Mesenchymal stem cell (in vitro differentiated cells and primary cell): ENCODE data around the gene TIMM13.

Source experiments
- DNase-seq: peaks from one replicate; pipeline ENCODE4 v3.0.0-alpha.2; 2013
- H2AFZ ChIP-seq: one replicate; pipeline ENCODE4 v1.6.1; 2013; ENCODE audit warnings: low read depth, mild to moderate bottlenecking, control low read depth, inconsistent platforms, low read length, moderate library complexity
- H2AK5ac ChIP-seq: 2 replicates; pipeline ENCODE4 v1.6.1; 2013; ENCODE audit warnings: low read length, moderate library complexity, mild to moderate bottlenecking, inconsistent platforms; ENCODE audit not compliant: severe bottlenecking
- H2BK120ac ChIP-seq: one replicate; pipeline ENCODE4 v1.6.1; 2013; ENCODE audit warnings: low read depth, mild to moderate bottlenecking, inconsistent platforms, low read length, moderate library complexity
- H2BK12ac ChIP-seq, 2 experiments: one replicate each; pipeline ENCODE4 v1.6.1; 2013; ENCODE audit warnings: inconsistent platforms in 2 of 2, low read length in 2 of 2, mild to moderate bottlenecking in 2 of 2, moderate library complexity in 2 of 2, control low read depth in 1 of 2
- H2BK15ac ChIP-seq: one replicate; pipeline ENCODE4 v1.6.1; 2013; ENCODE audit warnings: mild to moderate bottlenecking, low read depth, inconsistent platforms; ENCODE audit not compliant: poor library complexity, severe bottlenecking
- H2BK5ac ChIP-seq: 2 replicates; pipeline ENCODE4 v1.6.1; 2013; ENCODE audit warnings: low read depth, mild to moderate bottlenecking, low read length, control low read depth, inconsistent platforms; ENCODE audit not compliant: poor library complexity, severe bottlenecking
- H3K14ac ChIP-seq, 2 experiments: one replicate each; pipeline ENCODE4 v1.6.1; 2013; ENCODE audit warnings: inconsistent platforms in 2 of 2, low read length in 2 of 2, control low read depth in 1 of 2, mild to moderate bottlenecking in 1 of 2, moderate library complexity in 1 of 2
- H3K18ac ChIP-seq, 2 experiments: one replicate each; pipeline ENCODE4 v1.6.1; 2013; ENCODE audit warnings: inconsistent platforms in 2 of 2, low read length in 2 of 2, control low read depth in 1 of 2, low read depth in 1 of 2, mild to moderate bottlenecking in 1 of 2
- H3K23ac ChIP-seq, 2 experiments: one replicate each; pipeline ENCODE4 v1.6.1; 2013; ENCODE audit warnings: inconsistent platforms in 2 of 2, low read length in 2 of 2, mild to moderate bottlenecking in 2 of 2, moderate library complexity in 2 of 2, control low read depth in 1 of 2
- H3K27ac ChIP-seq: 2 replicates; pipeline ENCODE4 v1.5.1; 2013; ENCODE audit warnings: mild to moderate bottlenecking, moderate library complexity, low read length, control low read depth, inconsistent platforms; ENCODE audit not compliant: poor library complexity, severe bottlenecking
- H3K27me3 ChIP-seq, 2 experiments: 2 replicates each; pipeline versions ENCODE4 v1.6.1 to v1.7.0; 2013; ENCODE audit warnings: low read length in 2 of 2, mild to moderate bottlenecking in 2 of 2, moderate library complexity in 2 of 2, control low read depth in 1 of 2, inconsistent platforms in 1 of 2; ENCODE audit not compliant: control insufficient read depth in 1 of 2, insufficient read depth in 1 of 2
- H3K36me3 ChIP-seq, 2 experiments: 2 replicates each; pipeline versions ENCODE4 v1.6.1 to v1.7.0; 2013; ENCODE audit warnings: low read length in 2 of 2, control low read depth in 1 of 2, inconsistent platforms in 1 of 2, low read depth in 1 of 2, mild to moderate bottlenecking in 1 of 2; ENCODE audit not compliant: insufficient read depth in 2 of 2, control insufficient read depth in 1 of 2
- H3K4ac ChIP-seq, 2 experiments: one replicate each; pipeline ENCODE4 v1.6.1; 2013; ENCODE audit warnings: inconsistent platforms in 2 of 2, low read length in 2 of 2, mild to moderate bottlenecking in 2 of 2, moderate library complexity in 2 of 2, control low read depth in 1 of 2, low read depth in 1 of 2
- H3K4me1 ChIP-seq: 2 replicates; pipeline ENCODE4 v1.6.1; 2013; ENCODE audit warnings: low read depth, low read length, control low read depth; ENCODE audit not compliant: control insufficient read depth, insufficient read depth
- H3K4me2 ChIP-seq: 2 replicates; pipeline ENCODE4 v1.6.1; 2013; ENCODE audit warnings: low read length, mild to moderate bottlenecking, inconsistent platforms; ENCODE audit not compliant: poor library complexity, severe bottlenecking
- H3K4me3 ChIP-seq, 2 experiments: 2 replicates each; pipeline versions ENCODE4 v1.5.1 to v1.7.0; 2013; ENCODE audit warnings: low read length in 2 of 2, mild to moderate bottlenecking in 2 of 2, control low read depth in 1 of 2, low read depth in 1 of 2; ENCODE audit not compliant: insufficient read depth in 1 of 2
- H3K79me1 ChIP-seq: replicated peaks from 2 replicates; pipeline ENCODE4 v1.6.1; 2013; ENCODE audit warnings: mild to moderate bottlenecking, control low read depth, low read length, inconsistent platforms; ENCODE audit not compliant: poor library complexity, severe bottlenecking
- H3K9ac ChIP-seq: 2 replicates; pipeline ENCODE4 v1.7.0; 2013; ENCODE audit warnings: mild to moderate bottlenecking, low read length, moderate library complexity
- H3K9me3 ChIP-seq: 2 replicates; pipeline ENCODE4 v1.7.0; 2013; ENCODE audit warnings: mild to moderate bottlenecking, low read length; ENCODE audit not compliant: control insufficient read depth
- H4K8ac ChIP-seq: one replicate; pipeline ENCODE4 v1.6.1; 2013; ENCODE audit warnings: inconsistent platforms, mild to moderate bottlenecking, low read length, moderate library complexity
- H4K91ac ChIP-seq: one replicate; pipeline ENCODE4 v1.6.1; 2013; ENCODE audit warnings: mild to moderate bottlenecking, low read length, inconsistent platforms
- WGBS: methylation state at CpG from one replicate; pipeline ENCODE4 v1.1.7; 2013; ENCODE audit warnings: mixed read lengths; 5-methylcytosine and 5-hydroxymethylcytosine counted together

Gene TIMM13

DNA sequence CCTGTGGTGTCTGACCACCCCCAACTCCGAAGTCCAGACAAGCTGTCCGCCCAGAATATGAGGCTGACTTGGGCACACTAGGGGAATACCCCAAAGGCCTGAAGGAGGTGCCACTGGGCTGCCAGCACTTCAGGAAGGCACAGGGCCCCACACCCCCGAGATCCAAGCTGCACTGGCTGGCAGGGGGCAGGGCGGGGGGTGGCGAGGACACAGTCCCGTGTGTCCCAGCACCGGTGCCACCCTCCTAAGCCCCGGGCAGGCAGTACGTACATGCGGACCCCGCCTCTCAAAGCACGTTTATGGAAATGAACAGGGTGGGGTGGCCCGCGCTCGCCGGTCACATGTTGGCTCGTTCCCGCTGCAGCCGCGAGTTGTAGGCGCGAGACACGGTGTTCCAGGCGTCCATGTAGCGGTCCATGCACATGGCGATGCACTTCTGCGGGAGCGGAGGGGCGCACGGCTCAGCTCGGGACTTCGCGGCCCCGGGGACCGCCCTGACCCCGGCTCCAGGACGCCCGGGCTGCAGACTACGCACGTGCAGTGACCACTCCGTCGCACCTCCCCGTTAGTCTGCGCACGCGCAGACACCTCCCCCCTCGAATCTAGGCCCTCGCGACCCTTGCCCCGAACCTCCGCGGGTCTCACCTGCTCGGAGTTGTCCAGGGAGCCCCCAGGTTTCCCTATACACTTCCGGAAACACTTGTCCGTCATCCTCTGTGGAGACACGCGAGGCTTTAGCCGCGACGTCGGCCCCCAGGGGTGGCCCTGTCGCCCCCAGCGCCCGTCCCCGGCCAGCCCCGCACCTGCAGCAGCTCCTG lies 566 bp downstream of the TIMM13 start:
- H3K18ac ChIP-seq: peak overlapping the region; percentile 92 to 99
- H3K14ac ChIP-seq: peak overlapping the region in 1 of 2 experiments; percentile 86
- peak overlapping the region; percentile 25 to 49 for H2BK12ac ChIP-seq
- H3K27me3 ChIP-seq: no peaks in the 10 kb centered on the region
- H3K23ac ChIP-seq: peak overlapping the region in 1 of 2 experiments; percentile 79
- peak overlapping the region; percentile 33 for H2BK15ac ChIP-seq
- peak overlapping the region; percentile 89 to 90 for H3K4ac ChIP-seq
- H3K4me1 ChIP-seq: peaks cover 32% of the 10 kb centered on the region
- H3K4me2 ChIP-seq: peak overlapping the region; percentile 70
- no peaks in the 10 kb centered on the region for H3K9me3 ChIP-seq
- peaks cover 26% of the 10 kb centered on the region for H3K79me1 ChIP-seq
- H3K4me3 ChIP-seq: peak overlapping the region; percentile 92 to 93
- H2BK120ac ChIP-seq: peak overlapping the region; percentile 38
- H4K8ac ChIP-seq: peak overlapping the region; percentile 98
- no peak overlapping the region for H2AK5ac ChIP-seq
- peak overlapping the region; percentile 93 for H4K91ac ChIP-seq
- peak overlapping the region; percentile 55 for H3K27ac ChIP-seq
- no peak overlapping the region for H2AFZ ChIP-seq
- H3K36me3 ChIP-seq: peaks cover 25 to 77% of the 10 kb centered on the region in 2 experiments
- H2BK5ac ChIP-seq: no peak overlapping the region
- H3K9ac ChIP-seq: peak overlapping the region; percentile 95
- 7% methylated on average over 56 of the region's 66 CpGs for WGBS
- peak; percentile 49 for DNase-seq

DNA sequence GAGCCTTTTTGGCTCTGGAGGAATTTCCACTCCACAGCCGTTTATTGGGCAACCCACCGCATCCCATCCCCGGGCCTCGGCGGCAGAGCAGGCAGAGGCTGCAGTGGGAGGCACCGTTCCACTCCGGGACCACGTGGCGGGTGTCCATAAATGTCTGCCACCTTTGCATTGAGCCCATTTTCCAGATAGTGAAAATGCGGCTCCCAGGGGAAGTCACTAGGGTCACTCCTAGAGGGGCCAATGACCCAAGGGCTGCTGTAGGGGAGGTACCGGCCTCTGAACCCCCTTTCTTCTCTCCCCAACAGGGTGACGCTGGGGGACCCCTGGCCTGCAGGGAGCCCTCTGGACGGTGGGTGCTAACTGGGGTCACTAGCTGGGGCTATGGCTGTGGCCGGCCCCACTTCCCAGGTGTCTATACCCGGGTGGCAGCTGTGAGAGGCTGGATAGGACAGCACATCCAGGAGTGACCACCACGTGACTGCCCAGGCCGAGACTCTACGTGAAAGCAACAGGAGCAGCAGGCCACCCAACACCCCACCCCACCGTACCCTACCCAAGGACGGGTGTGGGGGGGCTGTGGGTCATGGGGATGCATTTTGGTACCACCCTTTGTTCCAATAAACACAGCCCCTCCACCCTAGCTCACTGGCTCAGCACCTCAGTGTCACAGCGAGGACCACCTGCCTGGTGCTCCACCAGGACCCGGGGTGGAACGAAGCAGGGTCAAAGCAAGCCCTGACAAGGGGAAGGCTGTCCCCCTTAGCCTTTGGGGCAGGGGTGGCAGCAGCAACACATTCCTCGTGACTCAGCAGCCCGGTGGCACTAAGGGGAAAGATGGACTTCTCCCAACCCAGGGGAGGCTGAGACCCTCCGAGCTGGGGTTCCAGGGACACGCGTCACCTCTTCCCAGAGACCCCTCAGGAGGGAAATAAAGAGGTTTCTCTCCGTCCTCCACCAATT lies 1.5 kb downstream of the TIMM13 start:
- Histone ChIP-seq H3K14ac (no peak overlapping the region), H3K9me3 (no peaks in the 10 kb centered on the region), H2BK15ac (no peak overlapping the region), H3K4me1 (peaks cover 34% of the 10 kb centered on the region), H2BK120ac (no peak overlapping the region), H2AFZ (no peak overlapping the region), H4K8ac (peak overlapping the region; percentile 7), H3K27ac (no peak overlapping the region), H3K4ac (no peak overlapping the region), H3K79me1 (peaks cover 29% of the 10 kb centered on the region), H2AK5ac (no peak overlapping the region), H3K27me3 (no peaks in the 10 kb centered on the region), H3K4me3 (peak overlapping the region; percentile 50 to 93), H2BK12ac (peak overlapping the region in 1 of 2 experiments; percentile 12), H3K18ac (no peak overlapping the region), H4K91ac (no peak overlapping the region), H2BK5ac (no peak overlapping the region), H3K23ac (peak overlapping the region in 1 of 2 experiments; percentile 51), H3K9ac (peak overlapping the region; percentile 95), H3K36me3 (peaks cover 16 to 71% of the 10 kb centered on the region in 2 experiments), H3K4me2 (peak overlapping the region; percentile 70)
- no peak for DNase-seq
- WGBS: 80% methylated on average over 26 of the region's 29 CpGs

- no peak overlapping the region for H2AK5ac ChIP-seq
- H2AFZ ChIP-seq: no peak overlapping the region
- H2BK120ac ChIP-seq: no peak overlapping the region
- H3K36me3 ChIP-seq: peaks cover 11 to 62% of the 10 kb centered on the region in 2 experiments
- H4K8ac ChIP-seq: peak overlapping the region; percentile 41
- peaks cover 29% of the 10 kb centered on the region for H3K79me1 ChIP-seq
- no peak overlapping the region for H4K91ac ChIP-seq
- no peak overlapping the region for H2BK12ac ChIP-seq
- H3K27ac ChIP-seq: no peak overlapping the region
- peak overlapping the region in 1 of 2 experiments; percentile 43 for H3K23ac ChIP-seq
- peak; percentile 69 for DNase-seq
- H3K4me1 ChIP-seq: peaks cover 34% of the 10 kb centered on the region
- no peaks in the 10 kb centered on the region for H3K27me3 ChIP-seq
- no peak overlapping the region for H3K18ac ChIP-seq
- H2BK5ac ChIP-seq: no peak overlapping the region
- peak overlapping the region; percentile 66 for H3K4me2 ChIP-seq
- WGBS: 61% methylated on average over 69 of the region's 101 CpGs
- H3K9ac ChIP-seq: peak overlapping the region; percentile 95
- H3K4ac ChIP-seq: no peak overlapping the region
- no peak overlapping the region for H2BK15ac ChIP-seq
- peak overlapping the region; percentile 50 to 93 for H3K4me3 ChIP-seq
- peak overlapping the region in 1 of 2 experiments; percentile 58 for H3K14ac ChIP-seq
- H3K9me3 ChIP-seq: no peaks in the 10 kb centered on the region
These were observed 2.4 kb downstream of the TIMM13 start for GRCh38 chr19:2424686-2425621.
